Middle frontal gyrus (tissue), 1 donor: Measurements from ENCODE around the gene PRR19.

Experiments used
- DNase-seq: peaks from one replicate; pipeline ENCODE4 v3.0.0-alpha.2; 2015; ENCODE audit warnings: low spot score; ENCODE audit errors: extremely low spot score

The PRR19 gene

DNA sequence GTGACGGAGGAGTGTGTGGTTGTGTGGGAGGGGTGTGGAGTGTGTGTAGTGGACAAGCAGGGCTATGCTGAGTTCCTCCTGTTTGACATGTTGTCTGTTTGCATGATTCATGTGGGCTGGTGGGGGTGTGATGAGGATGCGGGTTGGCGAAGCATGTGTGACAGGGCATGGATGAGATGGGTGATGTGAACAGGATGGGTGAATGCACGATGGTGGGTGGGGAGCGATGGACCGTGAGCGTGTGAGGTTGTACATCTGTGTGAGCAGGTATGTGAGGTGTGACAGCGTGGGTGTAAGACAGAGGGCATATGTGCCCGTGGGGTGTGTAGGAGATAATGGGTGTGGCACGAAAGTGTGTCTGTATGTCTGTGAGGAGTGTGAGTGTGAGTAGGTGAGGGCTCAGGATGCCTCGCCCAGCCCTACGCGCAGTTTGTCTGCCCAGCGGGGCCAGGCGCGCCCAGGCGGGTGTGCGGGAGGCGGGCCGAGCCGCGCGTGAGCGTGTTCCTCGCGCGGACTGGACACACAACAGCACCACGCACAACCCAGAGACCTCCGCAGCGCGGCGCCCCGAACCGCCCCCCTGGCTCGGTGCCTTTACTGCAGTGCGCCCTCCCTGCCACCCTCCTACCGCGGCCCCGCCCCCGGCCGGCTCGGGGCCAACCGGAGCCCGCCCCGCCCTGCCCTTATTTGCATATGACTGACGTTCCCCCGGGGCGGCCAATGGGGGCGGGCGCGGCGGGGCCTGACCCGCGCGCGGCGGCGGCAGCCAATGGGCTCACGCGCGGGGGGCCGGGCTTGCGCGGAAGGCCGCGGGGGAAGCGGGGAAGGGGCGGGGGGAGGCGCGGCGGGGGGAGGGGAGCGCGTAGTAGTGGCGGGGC, 18.5 kb upstream of the PRR19 start:
- DNase-seq: peak; percentile 90

DNA sequence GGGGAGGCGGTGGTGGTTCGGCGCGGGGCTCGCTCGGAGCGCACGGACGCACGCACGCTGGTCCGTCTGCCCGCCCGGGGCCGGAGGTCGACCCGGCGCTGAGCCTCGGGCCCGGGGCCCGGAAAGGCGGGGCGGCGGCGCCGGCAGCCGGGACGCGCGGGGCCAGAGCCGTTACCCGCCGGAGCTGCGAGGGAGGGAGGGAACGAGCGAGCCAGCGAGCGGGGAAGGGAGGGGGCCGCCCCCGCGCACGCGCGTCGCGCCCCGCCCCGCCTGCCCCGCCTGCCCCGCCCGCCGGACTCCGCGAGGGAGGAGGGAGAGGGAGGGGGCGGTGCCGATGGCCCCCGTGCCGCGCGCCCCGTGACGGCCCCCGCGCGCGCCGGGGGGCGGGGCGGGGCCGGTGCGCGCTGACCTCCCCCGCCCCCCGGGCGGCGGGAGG, 17.8 kb upstream of the PRR19 start:
- DNase-seq: no peak

DNA sequence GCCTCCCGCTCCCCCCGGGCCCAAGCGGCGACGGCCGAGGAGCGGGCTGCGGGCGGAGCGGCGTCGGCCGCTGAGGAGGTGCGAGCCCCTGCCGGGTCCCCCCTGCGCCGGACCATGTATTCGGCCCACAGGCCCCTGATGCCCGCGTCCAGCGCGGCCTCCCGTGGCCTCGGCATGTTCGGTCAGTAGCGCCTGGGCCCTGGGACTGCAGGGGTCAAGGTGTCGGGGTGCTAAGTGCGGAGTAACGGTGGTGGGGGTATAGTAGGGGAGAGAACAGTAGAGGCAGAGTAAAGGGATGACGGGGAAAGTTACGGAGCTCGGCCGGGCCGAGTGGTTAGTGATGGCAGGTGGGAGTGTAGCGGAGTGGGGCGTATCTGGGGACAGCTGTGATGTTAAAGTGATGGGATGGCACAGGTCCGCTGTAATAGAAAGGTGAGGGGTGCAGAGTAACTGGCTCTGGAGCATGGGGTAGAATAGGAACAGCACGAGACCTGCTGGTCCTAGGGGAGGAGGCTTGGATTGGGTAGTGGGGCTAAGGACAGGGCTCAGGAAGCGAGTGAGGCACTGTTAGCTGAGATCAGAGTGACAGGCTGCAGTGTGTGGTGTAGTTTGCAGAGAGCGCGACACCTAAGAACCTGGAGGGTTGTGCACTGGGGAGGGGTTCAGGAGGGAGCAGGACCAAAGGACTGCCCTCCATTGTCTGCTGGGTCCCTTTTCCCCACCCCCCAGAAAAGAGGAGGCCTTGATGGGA, 17.2 kb upstream of the PRR19 start:
- DNase-seq: no peak

DNA sequence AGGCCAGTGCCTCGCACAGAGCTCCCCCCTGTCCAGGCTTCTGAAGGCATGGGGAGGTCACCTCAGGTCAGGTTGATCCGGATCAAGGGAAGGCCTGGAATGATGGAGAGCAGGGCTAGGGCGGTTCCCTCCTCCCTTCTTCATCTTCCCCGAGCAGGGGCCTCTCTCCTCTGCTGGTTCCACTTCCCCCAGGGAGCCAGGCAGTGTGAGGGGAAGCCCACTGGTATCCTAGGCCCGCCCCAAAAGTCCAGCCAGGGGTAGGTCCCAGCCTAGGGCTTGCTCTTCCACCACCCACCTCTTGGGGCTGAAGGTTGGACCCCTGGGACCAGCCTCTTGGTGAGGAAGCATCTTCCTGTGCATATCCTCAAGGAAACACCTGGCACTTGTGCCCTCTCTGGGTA, 16.4 kb upstream of the PRR19 start:
- DNase-seq: no peak

DNA sequence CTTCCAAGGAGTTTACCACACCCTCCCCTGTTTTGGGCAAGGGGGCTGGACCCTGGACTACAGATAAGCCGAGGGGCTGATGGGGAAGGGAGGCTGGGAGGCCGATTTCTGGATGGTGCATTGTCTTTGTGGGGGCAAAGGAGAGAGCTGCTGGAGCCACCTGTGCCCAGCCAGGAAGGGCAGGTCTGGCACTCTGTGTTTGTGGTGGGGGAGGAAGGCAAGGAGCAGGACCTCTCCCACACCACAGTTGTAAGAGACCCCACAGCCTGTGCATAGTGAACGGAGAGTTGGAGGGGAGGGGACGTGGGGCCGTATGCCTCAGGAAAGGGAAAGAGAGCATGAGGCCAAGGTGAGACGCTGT, 16.0 kb upstream of the PRR19 start:
- no peak for DNase-seq

DNA sequence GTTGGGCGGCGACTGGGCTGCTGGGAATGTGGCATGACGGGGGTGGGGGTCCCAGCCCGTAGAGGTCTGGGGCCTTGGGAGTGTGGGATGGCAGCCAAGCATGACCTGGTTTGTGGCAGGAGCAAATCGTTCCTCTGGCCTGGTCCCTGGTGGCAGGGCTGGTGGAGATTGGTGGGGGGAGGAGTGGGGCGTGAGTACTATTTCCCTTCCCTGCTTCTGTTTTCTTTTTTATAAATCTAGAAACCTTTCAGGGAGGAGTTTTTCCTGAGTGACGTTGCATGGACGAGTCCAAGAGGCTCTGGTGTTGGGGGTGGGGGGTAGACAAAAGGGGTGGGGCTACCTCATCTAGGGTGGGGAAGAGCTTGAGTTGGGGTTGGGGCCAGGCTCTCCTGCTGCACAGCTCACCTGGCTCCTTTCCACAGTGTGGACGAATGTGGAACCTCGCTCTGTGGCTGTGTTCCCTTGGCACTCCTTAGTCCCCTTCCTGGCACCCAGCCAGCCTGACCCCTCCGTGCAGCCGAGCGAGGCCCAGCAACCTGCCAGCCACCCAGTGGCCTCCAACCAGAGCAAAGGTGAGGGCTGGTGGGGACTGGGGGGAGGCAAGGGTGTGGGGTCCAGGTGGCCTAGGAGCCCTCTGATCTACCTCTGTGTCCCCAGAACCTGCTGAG, 15.4 kb upstream of the PRR19 start:
- no peak for DNase-seq

DNA sequence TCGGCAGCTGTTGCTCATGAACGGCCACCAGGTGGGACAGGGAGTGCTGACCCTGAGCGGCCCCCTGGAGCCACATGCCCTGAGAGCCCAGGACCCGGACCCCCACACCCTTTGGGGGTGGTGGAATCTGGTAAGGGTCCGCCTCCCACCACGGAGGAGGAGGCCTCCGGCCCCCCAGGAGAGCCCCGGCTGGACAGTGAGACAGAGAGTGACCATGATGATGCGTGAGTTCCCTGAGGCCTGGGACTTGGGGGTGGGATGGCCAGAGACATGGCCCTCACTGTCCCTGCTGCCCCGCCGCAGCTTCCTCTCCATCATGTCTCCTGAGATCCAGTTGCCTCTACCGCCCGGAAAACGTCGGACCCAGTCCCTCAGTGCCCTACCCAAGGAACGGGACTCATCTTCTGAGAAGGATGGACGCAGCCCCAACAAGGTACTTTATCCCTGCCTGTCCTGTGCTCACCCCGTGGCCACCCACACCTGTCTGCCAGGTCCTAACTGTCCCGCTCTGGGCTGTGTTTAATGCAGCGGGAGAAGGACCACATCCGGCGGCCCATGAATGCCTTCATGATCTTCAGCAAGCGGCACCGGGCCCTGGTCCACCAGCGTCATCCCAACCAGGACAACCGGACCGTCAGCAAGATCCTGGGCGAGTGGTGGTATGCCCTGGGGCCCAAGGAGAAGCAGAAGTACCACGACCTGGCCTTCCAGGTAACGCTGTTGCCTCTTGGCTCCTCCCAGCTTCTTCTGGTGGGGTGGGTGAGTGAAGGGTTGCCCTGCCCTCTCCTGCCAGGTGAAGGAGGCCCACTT, 14.7 kb upstream of the PRR19 start:
- no peak for DNase-seq

DNA sequence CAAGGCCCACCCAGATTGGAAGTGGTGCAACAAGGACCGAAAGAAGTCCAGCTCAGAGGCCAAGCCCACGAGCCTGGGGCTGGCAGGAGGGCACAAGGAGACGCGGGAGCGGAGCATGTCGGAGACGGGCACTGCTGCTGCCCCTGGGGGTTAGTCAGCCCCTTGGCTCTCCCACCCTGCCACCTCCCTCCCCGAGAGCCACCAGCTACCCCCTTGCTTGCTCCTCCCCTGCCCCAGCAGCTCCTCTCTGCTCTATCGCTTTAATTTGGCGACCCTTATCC, 14.2 kb upstream of the PRR19 start:
- DNase-seq: no peak

DNA sequence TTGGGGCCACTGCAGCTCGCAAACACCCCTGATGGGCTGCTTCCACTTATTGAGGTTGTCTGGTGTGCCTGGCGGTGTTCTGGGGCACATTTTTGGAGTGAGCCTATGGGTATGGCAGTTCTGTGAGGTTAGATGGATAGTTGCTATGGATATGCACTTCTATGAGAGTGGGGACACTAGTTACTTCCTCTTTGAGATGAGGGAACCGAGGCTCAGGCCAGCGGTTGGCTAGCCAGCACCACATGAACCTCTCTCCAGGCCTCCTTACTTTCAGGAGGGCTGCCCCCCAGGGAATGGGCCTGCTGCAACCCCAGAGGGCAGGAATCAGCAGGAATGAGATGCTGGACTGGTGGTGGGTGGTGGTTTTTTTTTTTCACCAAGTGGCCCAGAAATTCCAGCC, 13.5 kb upstream of the PRR19 start:
- no peak for DNase-seq

DNA sequence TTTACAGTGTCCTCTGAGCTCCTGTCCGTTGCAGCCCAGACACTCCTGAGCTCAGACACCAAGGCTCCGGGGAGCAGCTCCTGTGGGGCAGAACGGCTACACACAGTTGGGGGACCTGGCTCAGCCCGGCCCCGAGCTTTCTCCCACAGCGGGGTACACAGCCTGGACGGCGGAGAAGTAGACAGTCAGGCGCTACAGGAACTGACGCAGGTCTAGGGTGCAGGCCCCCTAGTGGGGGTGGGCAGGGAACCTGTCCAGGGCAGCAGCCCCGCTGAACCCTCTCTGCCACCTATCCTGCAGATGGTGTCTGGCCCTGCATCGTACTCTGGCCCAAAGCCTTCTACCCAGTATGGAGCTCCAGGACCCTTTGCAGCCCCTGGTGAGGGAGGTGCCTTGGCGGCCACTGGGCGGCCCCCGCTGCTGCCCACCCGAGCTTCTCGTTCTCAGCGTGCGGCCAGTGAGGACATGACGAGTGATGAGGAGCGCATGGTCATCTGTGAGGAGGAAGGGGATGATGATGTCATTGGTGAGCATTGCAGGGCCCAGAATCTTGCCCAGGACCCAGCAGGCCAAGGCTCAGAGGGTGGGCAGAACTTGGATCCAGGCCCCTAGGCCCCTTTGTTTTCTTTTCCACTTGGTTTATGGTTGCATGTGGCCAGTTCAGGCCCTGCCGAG, 12.9 kb upstream of the PRR19 start:
- DNase-seq: no peak

DNA sequence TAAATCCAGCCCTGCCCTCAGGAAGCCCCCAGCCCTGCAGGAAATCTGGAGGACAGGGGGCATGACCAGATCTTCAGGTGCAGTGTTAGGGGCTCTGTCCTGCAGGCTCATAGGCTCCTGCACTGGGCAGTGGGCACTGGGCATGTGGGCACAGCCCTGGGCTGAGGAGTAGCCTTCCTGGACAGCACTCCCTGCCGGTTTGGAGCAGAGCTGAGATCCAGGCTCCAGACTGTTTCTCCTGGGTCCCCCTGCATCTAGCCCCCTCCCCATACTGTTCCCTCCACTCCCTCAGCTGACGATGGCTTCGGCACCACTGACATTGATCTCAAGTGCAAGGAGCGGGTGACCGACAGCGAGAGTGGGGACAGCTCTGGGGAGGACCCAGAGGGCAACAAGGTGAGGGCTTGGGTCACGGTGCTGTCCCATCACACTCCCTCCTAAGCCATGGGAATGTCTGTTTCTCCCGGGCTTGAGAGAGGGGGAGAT, 12.3 kb upstream of the PRR19 start:
- no peak for DNase-seq

DNA sequence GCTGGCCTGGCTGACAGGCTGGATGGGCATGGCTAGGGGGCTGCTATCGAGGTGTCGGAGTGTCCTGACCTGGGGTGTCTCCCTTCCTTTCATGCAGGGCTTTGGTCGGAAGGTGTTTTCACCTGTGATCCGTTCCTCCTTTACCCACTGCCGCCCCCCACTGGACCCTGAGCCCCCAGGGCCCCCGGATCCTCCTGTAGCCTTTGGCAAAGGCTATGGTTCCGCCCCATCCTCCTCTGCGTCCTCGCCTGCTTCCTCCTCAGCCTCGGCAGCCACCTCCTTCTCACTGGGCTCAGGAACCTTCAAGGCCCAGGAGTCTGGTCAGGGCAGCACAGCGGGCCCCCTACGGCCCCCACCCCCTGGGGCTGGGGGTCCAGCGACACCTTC, 11.8 kb upstream of the PRR19 start:
- no peak for DNase-seq

DNA sequence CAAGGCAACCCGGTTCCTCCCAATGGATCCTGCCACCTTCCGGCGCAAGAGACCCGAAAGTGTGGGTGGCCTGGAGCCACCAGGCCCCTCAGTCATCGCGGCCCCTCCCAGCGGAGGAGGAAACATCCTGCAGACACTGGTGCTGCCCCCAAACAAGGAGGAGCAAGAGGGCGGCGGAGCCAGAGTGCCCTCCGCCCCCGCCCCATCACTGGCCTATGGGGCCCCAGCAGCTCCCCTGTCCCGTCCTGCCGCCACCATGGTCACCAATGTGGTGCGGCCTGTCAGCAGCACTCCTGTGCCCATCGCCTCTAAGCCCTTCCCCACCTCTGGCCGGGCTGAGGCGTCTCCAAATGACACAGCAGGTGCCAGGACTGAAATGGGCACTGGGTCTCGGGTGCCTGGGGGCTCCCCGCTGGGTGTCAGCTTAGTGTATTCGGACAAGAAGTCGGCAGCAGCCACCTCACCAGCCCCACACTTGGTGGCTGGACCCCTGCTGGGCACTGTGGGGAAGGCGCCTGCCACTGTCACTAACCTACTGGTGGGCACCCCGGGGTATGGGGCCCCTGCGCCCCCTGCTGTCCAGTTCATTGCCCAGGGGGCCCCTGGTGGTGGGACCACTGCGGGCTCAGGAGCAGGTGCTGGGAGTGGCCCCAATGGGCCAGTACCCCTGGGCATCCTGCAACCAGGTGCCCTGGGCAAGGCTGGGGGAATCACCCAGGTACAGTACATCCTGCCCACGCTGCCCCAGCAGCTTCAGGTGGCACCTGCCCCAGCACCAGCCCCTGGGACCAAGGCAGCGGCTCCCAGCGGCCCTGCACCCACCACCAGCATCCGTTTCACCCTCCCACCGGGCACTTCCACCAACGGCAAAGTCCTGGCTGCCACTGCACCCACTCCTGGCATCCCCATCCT, 11.2 kb upstream of the PRR19 start:
- DNase-seq: no peak

DNA sequence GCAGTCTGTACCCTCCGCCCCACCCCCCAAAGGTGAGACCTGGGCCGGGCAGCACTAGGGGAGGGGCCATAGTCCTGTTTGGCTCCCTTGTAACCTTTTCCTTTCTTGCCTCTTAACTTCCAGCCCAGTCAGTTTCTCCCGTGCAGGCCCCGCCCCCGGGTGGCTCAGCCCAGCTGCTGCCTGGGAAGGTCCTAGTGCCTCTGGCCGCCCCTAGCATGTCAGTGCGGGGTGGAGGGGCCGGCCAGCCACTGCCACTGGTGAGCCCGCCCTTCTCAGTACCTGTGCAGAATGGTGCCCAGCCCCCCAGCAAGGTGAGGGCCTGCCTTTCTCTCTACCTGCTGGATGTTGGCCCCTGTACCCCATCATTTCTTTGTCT, 10.5 kb upstream of the PRR19 start:
- DNase-seq: no peak

DNA sequence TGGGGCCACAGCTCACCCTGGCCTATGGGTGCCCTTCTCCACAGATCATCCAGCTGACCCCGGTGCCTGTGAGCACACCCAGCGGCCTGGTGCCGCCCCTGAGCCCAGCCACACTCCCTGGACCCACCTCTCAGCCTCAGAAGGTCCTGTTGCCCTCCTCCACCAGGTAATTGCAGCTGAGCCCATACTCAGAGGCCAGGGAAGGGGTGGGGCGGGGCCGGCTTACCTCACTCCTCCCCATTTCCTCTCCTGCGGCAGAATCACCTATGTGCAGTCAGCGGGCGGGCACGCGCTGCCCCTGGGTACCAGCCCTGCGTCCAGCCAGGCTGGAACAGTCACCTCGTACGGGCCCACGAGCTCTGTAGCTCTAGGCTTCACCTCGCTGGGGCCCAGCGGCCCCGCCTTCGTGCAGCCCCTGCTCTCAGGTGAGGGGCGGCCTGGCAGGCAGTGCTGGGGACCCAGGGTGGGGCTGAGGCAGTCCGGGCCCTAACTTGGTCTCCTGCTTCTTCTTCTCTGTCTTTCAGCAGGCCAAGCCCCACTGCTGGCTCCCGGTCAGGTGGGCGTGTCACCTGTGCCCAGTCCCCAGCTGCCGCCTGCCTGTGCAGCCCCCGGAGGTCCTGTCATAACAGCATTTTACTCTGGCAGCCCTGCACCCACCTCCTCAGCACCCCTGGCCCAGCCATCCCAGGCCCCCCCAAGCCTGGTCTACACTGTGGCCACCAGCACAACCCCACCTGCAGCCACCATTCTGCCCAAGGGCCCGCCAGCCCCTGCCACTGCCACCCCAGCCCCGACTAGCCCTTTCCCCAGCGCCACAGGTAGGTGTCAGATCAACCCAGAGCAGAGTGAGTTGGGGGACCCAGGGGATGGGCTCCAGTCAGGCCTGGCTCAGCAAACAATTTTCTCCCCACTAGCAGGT, 9.6 kb upstream of the PRR19 start:
- DNase-seq: no peak

DNA sequence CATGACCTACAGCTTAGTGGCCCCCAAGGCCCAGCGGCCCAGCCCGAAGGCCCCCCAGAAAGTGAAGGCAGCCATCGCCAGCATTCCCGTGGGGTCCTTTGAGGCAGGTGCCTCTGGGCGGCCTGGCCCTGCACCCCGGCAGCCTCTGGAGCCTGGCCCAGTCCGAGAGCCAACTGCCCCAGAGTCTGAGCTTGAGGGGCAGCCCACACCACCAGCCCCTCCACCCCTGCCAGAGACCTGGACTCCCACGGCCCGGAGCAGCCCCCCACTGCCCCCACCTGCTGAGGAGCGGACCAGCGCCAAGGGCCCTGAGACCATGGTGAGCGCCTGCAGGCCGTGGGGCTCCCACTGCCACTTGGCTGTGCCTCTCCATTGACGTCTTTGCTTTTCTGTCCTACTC, 9.0 kb upstream of the PRR19 start:
- DNase-seq: no peak

DNA sequence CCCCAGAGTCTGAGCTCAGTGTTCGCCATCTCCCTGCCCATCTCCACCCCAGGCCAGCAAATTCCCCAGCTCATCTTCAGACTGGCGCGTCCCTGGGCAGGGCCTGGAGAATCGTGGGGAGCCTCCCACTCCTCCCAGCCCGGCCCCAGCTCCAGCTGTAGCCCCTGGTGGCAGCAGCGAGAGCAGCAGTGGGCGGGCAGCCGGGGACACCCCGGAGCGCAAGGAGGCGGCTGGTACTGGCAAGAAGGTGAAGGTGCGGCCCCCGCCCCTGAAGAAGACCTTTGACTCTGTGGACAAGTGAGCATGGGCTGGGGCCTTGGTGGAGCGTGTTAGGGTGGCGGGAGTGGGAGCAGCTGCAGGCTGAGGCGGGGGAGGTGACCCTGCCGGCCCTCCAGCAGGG, 8.4 kb upstream of the PRR19 start:
- no peak for DNase-seq

DNA sequence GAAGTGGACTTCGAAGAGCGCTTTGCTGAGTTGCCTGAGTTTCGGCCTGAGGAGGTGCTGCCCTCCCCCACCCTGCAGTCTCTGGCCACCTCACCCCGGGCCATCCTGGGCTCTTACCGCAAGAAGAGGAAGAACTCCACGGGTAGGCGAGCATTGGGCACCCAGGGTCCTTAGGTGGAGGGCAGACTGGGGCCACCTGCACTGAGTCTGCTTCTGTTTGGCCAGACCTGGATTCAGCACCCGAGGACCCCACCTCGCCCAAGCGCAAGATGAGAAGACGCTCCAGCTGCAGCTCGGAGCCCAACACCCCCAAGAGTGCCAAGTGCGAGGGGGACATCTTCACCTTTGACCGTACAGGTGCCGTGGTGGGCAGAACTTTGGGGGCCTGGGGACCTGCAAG, 8.0 kb upstream of the PRR19 start:
- no peak for DNase-seq
